GM12864 (cell line): ENCODE results near the gene ALPG.
"Not testable (repeated sequence)": the region's sequence is repeated elsewhere in the genome, so short reads cannot be mapped to it uniquely, and the experiment has no call there.

Source experiments
- DNase-seq: peaks from one replicate; pipeline ENCODE4 v3.0.0-alpha.2; 2011; ENCODE audit warnings: low read depth
- H3K4me3 ChIP-seq: 2 replicates; pipeline ENCODE4 v1.5.1; 2011; ENCODE audit warnings: mild to moderate bottlenecking, low read depth, low read length, control low read depth
- CTCF ChIP-seq: IDR thresholded peaks from 2 replicates; pipeline ENCODE4 v1.5.1; 2011; ENCODE audit warnings: low read depth, mild to moderate bottlenecking, moderate library complexity, low read length, control low read depth, inconsistent platforms; ENCODE audit errors: missing control alignments

The ALPG gene

GRCh38 chr2:232390661-232391060, 16.0 kb upstream of the ALPG start:
- H3K4me3 ChIP-seq = no peak overlapping the region
- TF ChIP-seq CTCF = no peak
- DNase-seq = no peak

- no peak for DNase-seq
- H3K4me3 ChIP-seq = no peak overlapping the region
- no peak for TF ChIP-seq CTCF
These were observed 13.1 kb upstream of the ALPG start for GRCh38 chr2:232393556-232393955.

GRCh38 chr2:232394431-232394830, 12.2 kb upstream of the ALPG start:
- not testable (repeated sequence) for DNase-seq, H3K4me3 ChIP-seq

- no peak for DNase-seq
- TF ChIP-seq CTCF = no peak
- no peak overlapping the region for H3K4me3 ChIP-seq
These were observed 11.1 kb upstream of the ALPG start for GRCh38 chr2:232395586-232395985.

- DNase-seq = no peak
These were observed 10.0 kb upstream of the ALPG start for GRCh38 chr2:232396683-232397082.

GRCh38 chr2:232398293-232399034, 8.2 kb upstream of the ALPG start:
- DNase-seq = no peak
- TF ChIP-seq CTCF = no peak
- H3K4me3 ChIP-seq = no peak overlapping the region

More at GRCh38 chr2:232396683-232397082, 10.0 kb upstream of the ALPG start:
- H3K4me3 ChIP-seq = no peak overlapping the region
- no peak for TF ChIP-seq CTCF

GRCh38 chr2:232400256-232401015, 6.2 kb upstream of the ALPG start:
- H3K4me3 ChIP-seq = no peak overlapping the region
- DNase-seq = no peak
- TF ChIP-seq CTCF = no peak
